Activated CD8-positive, alpha-beta memory T cell treated with anti-CD3 and anti-CD28 coated beads for 48 hours (primary cell): ENCODE results near the gene DIPK1B.
"Not testable (repeated sequence)": the region's sequence is repeated elsewhere in the genome, so short reads cannot be mapped to it uniquely, and the experiment has no call there.

Experiments used
- DNase-seq, 3 experiments: peaks; one replicate each; pipeline ENCODE4 v3.0.0-alpha.2; 2020; ENCODE audit warnings: low read depth in 2 of 3, low spot score in 2 of 3

The DIPK1B gene

DNA sequence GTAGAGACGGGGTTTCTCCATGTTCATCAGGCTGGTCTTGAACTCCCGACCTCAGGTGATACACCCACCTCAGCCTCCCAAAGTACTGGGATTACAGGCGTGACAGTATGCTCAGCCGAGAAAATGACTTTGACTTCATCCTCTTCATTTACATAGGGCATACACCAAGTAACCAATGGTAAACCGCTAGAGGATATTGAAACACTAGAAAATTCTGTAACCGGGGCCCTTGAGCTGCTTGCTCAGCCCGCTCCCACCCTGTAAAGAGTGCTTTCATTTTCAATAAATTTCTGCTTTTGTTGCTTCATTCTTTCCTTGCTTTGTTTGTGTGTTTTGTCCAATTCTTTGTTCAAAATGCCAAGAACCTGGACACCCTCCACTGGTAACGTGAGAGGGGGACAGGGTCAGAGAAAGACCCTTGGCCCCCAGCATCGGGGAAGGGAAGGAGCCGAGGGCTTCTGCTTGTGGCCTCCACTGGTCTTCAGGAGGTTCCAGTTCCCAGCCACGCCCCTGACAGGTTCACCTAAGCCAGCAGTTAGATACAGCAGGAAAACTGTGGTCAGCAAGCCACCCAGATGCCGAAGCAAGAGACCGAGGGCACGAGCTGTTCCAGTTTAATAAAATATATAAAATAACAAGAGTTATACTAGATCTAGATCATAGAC lies 53.5 kb downstream of the DIPK1B start:
- DNase-seq = not testable (repeated sequence)

DNA sequence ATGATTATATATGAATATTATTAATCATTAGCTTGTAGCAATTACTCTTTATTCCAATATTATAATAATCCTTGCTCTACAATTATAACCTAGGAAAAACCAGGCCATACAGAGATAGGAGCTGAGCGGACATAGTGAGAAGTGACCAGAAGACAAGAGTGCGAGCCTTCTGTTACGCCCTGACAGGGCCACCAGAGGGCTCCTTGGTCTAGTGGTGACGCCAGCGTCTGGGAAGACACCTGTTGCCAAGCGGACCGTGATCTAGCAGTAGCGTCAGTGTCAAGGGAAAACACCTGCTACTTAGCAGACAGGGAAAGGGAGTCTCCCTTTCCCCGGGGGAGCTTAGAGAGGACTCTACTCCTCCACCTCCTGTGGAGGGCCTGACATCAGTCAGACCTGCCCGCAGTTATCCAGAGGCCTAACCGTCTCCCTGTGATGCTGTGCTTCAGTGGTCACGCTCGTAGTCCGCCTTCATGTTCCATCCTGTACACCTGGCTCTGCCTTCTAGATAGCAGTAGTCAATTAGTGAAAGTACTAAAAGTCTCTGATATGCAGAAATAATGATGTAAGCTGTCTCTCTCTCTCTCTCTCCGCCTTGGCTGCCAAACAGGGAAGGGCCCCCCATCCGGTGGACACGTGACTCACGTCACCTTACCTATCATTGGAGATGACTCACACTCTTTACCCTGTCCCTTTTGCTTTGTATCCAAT lies 54.2 kb downstream of the DIPK1B start:
- DNase-seq = not testable (repeated sequence)

DNA sequence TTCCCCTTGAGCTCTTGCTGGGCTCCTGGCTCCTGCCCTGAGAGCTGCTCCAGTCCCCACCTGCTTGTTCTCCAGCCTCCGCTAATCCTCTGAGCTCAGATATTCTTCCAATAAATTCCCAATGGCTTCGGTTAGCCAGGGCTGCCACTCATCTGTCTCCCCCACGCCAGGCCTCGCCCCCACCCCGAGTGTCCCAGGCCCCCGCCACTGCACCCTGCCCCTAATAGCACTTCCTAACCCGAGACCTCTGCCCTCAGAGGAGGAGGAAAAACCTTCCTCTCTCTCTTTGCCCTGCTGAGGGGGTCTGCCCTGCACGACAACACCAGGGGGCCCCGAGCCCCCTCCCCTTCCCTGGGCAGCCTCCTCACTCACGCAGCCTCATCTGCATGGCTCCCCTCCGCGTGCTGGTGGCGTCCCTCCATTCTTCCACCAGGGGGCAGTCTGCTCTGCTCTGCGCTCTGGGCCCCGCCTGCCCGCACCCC lies 57.4 kb downstream of the DIPK1B start:
- DNase-seq = no peak

DNA sequence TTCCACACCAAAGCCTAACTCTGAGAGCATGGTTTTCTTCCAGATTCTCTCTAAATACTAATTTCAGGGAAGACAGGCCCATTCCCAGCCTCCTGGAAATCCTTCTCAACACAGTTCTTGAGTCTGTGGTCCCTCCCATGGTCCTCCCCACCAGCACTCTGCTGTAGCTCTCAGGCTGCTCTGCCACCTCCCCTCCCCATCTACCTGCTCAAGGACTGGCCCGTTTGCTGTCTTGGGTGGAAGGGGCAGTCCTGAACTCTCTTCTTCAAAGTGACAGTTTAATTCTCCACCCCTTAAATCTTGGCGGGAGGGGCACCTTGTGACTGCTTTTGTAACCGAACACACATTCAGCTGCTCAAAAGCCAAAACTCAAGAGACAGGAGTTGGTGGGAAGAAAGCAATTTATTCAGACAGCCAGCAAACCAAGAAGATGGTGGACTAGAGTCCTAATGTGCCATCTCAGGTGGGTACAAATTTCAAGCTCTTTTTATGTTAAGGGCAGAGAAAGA lies 59.6 kb downstream of the DIPK1B start:
- no peak for DNase-seq

DNA sequence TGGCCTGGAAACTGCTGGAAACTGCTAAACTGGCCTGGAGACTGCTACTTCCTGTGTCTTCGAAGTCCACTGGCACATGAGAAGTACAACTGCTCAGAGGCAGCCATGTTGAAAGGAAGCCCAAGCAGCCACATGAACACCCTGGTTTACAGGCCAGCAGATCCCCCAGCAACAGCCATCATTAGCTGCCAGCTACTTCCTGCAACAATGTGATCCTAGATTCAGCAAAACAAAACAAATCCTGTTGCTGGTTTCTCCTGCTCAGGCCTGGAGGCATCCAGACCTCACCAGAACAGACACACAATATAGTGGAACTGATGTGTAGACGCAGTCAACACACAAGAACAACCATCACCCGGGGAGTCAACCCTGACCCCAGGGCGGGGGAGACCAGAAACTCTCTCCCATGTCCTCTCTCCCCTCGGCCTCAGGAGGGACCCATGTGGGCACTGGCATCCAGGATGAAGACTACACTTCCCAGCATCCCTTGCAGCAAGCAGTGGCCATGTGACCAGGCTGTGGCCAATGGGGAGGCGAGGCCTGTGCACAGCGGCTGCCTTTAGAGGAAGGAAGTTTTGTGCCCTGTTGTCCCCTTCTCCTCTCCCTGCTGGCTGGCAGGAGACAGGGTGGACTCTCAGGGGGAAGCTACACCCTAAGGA lies 61.1 kb downstream of the DIPK1B start:
- no peak for DNase-seq
